GM21390 (cell line): ENCODE data around the gene METRN.

Experiments used
- ATAC-seq: cut with Tn5 transposase; IDR thresholded peaks from one replicate; pipeline ENCODE4 v1.9.1; 2021; ENCODE audit not compliant: unreplicated experiment

The METRN gene

GRCh38 chr16:722835-723633 is 8.1 kb downstream of the METRN start:
- ATAC-seq, result no peak

GRCh38 chr16:723695-724094 is 8.8 kb downstream of the METRN start:
- no peak for ATAC-seq

GRCh38 chr16:724188-725040 is 9.5 kb downstream of the METRN start:
- ATAC-seq, result no peak

GRCh38 chr16:725041-725376 is 10.1 kb downstream of the METRN start:
- ATAC-seq, result no peak

GRCh38 chr16:725463-726187 is 10.7 kb downstream of the METRN start:
- ATAC-seq, result no peak

GRCh38 chr16:726188-726437 is 11.2 kb downstream of the METRN start:
- ATAC-seq, result no peak

- no peak for ATAC-seq
Measured at GRCh38 chr16:726438-727290, 11.7 kb downstream of the METRN start, which contains the start of the genes CCDC78 and HAGHL. CCDC78 (minus strand) TSS chr16:726443; CDS start chr16:726367, 76 bp downstream. HAGHL (plus strand) TSS chr16:727106; CDS start chr16:727510, 404 bp downstream.

- no peak for ATAC-seq
Measured at GRCh38 chr16:727291-727977, 12.5 kb downstream of the METRN start.

- ATAC-seq, result no peak
Measured at GRCh38 chr16:728131-728889, 13.4 kb downstream of the METRN start.

GRCh38 chr16:728890-729744 is 14.2 kb downstream of the METRN start:
- ATAC-seq, result no peak

GRCh38 chr16:729768-730665 is 15.1 kb downstream of the METRN start:
- ATAC-seq, result no peak

- no peak for ATAC-seq
Measured at GRCh38 chr16:730666-731509, 16.0 kb downstream of the METRN start.

- ATAC-seq, result no peak
Measured at GRCh38 chr16:732332-732731, 17.4 kb downstream of the METRN start.

- no peak for ATAC-seq
Measured at GRCh38 chr16:732936-733335, 18.0 kb downstream of the METRN start.

GRCh38 chr16:733382-734207 is 18.7 kb downstream of the METRN start:
- no peak for ATAC-seq
